ENCODE data around the gene L3MBTL4.

The L3MBTL4 gene

GRCh38 chr18:5943514-5943913 is 471.2 kb downstream of the L3MBTL4 start:
- DNase-seq = no peak

- no peak for DNase-seq
Observed at GRCh38 chr18:5942591-5942990, 472.1 kb downstream of the L3MBTL4 start.

GRCh38 chr18:5941890-5942289 is 472.8 kb downstream of the L3MBTL4 start:
- DNase-seq = no peak

- no peak for DNase-seq
Observed at GRCh38 chr18:5939801-5940667, 474.7 kb downstream of the L3MBTL4 start.

GRCh38 chr18:5937795-5938194 is 476.9 kb downstream of the L3MBTL4 start:
- no peak for DNase-seq

GRCh38 chr18:5937121-5937520 is 477.6 kb downstream of the L3MBTL4 start:
- DNase-seq = no peak

GRCh38 chr18:5930789-5931188 is 483.9 kb downstream of the L3MBTL4 start:
- DNase-seq = no peak

- DNase-seq = no peak
Observed at GRCh38 chr18:5918205-5918858, 496.4 kb downstream of the L3MBTL4 start.

GRCh38 chr18:5914951-5915350 is 499.8 kb downstream of the L3MBTL4 start:
- no peak for DNase-seq

GRCh38 chr18:5914016-5914415 is 500.7 kb downstream of the L3MBTL4 start:
- DNase-seq = no peak

GRCh38 chr18:5912566-5912965 is 502.1 kb downstream of the L3MBTL4 start:
- DNase-seq = no peak

- no peak for DNase-seq
Observed at GRCh38 chr18:5909125-5909524, 505.6 kb downstream of the L3MBTL4 start.
